ENCODE data around the gene LINS1.

Gene LINS1, protein sequence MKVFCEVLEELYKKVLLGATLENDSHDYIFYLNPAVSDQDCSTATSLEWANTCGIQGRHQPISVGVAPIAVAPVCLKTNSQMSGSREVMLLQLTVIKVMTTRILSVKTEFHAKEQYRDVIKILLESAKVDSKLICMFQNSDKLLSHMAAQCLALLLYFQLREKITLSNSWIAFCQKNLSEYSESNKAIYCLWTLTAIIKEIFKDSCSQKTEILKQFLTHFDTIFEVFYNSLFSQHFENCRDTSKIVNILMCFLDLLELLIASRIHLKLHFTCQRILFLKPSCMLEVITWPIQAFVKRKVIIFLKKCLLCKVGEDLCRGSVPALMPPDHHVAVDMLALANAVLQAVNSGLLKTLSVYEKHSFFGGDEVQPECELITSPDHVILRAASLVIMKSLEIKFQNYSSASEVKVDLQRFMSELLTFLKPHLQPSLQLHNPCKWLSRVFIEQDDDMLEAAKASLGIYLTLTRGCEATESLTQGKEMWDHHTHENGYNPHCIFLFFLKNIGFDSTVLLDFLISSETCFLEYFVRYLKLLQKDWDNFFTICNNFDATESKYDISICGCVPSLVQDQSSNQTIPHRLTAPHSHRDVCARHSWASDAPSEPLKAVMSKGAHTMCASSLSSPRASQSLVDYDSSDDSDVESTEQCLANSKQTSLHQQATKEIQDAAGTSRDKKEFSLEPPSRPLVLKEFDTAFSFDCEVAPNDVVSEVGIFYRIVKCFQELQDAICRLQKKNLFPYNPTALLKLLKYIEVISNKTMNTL

DNA sequence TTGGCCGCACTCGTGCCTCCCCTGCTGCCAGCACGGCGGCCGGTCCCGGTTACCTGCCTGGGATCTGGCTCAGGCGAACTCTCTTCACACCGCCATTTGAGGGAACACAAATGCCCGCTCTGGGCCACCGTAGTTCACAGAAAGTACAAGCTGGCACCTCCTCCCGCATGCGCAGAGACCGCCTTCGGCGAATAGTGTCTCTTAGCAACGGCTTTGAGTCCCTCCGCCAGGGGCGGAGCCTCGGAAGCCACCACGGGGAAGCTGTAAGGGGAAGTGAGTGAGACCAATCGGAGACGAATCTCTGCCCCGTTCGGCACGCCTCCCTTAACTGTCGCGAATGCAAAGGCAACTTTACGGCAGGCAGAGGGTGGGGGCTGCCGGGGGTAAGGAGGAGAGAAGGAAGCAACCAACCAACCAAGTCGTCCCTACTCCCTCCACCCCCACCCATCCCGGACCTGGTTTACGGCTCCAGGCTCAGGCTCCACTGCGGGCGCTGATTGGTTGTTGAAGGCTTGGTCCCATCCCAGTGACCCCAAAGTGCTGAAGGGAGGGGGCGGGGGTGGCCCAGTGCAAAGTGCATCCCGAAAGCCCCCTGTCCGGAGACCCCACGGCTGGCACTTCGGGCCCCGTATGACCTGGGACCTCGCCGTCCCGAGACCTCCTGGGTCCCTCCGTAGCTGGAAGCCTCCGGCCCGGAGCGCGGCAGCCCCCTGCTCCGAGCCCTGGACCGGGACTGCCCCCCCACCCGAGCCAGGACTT is at the start of gene LINS1, which contains the start of gene ASB7:
Gene LINS1, minus strand, starts transcription at position 121 of the 759 bp plus-strand sequence. CDS start 21,342 bp downstream, outside the sequence.
Gene ASB7, plus strand, starts transcription at position 526 of the 759 bp plus-strand sequence. CDS start 9,628 bp downstream, outside the sequence.
- no peaks in the 10 kb centered on the region for H3K9me3 ChIP-seq (ENCODE audit: severe bottlenecking)
- H3K27me3 ChIP-seq (ENCODE audit: insufficient read depth, low read depth, severe bottlenecking), result no peaks in the 10 kb centered on the region
- peak within 1 kb of the TSS; percentile 96 for H3K4me3 ChIP-seq (ENCODE audit: low read depth, low read length)
- peaks cover 16% of the 10 kb centered on the region for H3K36me3 ChIP-seq
- peak; percentile 100 for DNase-seq
- TF ChIP-seq, protein P1, sequence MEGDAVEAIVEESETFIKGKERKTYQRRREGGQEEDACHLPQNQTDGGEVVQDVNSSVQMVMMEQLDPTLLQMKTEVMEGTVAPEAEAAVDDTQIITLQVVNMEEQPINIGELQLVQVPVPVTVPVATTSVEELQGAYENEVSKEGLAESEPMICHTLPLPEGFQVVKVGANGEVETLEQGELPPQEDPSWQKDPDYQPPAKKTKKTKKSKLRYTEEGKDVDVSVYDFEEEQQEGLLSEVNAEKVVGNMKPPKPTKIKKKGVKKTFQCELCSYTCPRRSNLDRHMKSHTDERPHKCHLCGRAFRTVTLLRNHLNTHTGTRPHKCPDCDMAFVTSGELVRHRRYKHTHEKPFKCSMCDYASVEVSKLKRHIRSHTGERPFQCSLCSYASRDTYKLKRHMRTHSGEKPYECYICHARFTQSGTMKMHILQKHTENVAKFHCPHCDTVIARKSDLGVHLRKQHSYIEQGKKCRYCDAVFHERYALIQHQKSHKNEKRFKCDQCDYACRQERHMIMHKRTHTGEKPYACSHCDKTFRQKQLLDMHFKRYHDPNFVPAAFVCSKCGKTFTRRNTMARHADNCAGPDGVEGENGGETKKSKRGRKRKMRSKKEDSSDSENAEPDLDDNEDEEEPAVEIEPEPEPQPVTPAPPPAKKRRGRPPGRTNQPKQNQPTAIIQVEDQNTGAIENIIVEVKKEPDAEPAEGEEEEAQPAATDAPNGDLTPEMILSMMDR (IDR thresholded peaks at IDR 0.05; ENCODE audit: low read depth, low read length), result no peak
- peak within 1 kb of the TSS; percentile 73 for H3K27ac ChIP-seq

DNA sequence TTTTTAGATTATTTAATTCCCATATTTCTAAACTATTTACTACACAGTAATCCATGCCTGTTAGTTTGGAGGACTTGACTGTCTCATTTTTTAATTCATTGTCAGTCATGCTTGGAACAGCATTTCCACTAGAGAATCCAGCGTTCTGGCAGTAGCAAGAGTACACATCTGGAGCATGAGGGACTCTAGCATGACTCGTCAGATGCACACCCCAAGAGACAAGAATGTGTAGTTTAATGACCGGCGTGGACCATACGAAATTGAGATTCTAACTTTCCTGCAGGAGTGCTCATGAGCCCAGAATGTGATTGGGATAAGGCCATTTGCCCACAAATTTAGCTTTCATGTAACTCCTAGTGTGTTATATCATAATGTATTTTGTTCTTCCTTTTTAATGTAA is 49.3 kb upstream of the LINS1 start:
- H3K27ac ChIP-seq, result no peak overlapping the region
- H3K9me3 ChIP-seq (ENCODE audit: severe bottlenecking), result no peaks in the 10 kb centered on the region
- TF ChIP-seq, protein P1 (IDR thresholded peaks at IDR 0.05; ENCODE audit: low read depth, low read length), result no peak
- no peaks in the 10 kb centered on the region for H3K36me3 ChIP-seq
- DNase-seq, result no peak
- H3K4me3 ChIP-seq (ENCODE audit: low read depth, low read length), result no peak overlapping the region
- no peaks in the 10 kb centered on the region for H3K27me3 ChIP-seq (ENCODE audit: insufficient read depth, low read depth, severe bottlenecking)

DNA sequence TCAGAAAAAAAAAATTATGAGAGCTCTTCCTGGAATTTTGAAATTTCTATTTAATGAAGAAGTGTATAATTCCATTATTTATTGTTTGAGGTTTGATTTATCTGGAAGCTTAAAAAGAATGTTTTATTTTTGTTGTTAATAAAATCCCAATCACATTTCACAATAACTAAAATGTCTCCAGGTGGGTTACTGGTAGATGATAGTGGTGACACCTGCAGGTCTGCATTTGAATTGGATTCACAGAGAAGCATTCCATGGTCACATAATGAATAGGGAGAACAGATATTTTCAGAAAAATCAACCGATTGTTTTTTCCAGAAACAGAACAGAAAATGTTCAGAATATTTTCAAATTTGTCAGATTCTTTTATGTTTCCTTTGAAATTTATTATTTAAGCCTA is 48.7 kb upstream of the LINS1 start:
- H3K27ac ChIP-seq, result no peak overlapping the region
- no peaks in the 10 kb centered on the region for H3K36me3 ChIP-seq
- TF ChIP-seq, protein P1 (IDR thresholded peaks at IDR 0.05; ENCODE audit: low read depth, low read length), result no peak
- DNase-seq, result no peak
- no peaks in the 10 kb centered on the region for H3K9me3 ChIP-seq (ENCODE audit: severe bottlenecking)
- H3K27me3 ChIP-seq (ENCODE audit: insufficient read depth, low read depth, severe bottlenecking), result no peaks in the 10 kb centered on the region
- H3K4me3 ChIP-seq (ENCODE audit: low read depth, low read length), result no peak overlapping the region

DNA sequence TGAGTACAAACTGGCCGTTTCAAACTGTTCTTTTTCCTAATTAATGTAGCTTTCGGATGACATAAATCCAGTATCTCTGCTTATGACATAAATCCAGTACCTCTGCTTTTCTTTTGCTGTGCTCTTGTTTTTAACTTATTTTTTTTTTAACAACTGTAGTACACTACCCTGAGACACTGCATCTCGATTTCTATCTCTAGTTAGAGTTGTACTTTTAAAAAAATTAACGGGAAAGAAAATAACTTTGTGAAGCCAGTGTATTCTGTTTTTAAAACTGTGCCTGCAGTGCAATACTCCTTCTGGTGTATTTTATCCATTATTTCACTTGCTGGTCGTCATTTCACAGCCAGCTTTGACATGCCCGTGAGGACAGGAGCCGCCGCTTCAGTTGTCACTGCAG is 47.0 kb upstream of the LINS1 start:
- Histone ChIP-seq H3K4me3 (ENCODE audit: low read depth, low read length) (no peak overlapping the region), H3K27me3 (ENCODE audit: insufficient read depth, low read depth, severe bottlenecking) (no peaks in the 10 kb centered on the region)
- TF ChIP-seq, protein P1 (IDR thresholded peaks at IDR 0.05; ENCODE audit: low read depth, low read length), result no peak

DNA sequence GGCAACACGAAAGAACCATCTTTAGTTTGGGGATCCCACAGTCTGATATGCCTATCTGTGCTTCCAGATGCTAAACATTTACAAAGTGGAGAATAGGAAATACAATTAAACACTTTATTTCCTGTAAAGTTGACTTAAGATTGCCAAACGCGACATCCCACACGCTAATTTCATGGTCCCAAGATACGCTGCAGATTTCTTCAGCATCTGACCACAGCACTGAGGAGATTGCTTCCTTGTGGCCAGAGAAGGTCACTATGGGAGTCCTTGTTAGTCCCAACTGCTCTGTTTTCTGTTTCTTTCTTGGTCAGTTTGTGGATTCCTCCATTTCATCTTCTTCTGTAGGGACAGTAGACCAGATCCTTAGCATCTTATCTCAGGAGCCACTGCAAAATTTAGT is 43.7 kb upstream of the LINS1 start:
- no peaks in the 10 kb centered on the region for H3K36me3 ChIP-seq
- no peaks in the 10 kb centered on the region for H3K9me3 ChIP-seq (ENCODE audit: severe bottlenecking)
- TF ChIP-seq, protein P1 (IDR thresholded peaks at IDR 0.05; ENCODE audit: low read depth, low read length), result no peak
- H3K4me3 ChIP-seq (ENCODE audit: low read depth, low read length), result no peak overlapping the region
- no peak overlapping the region for H3K27ac ChIP-seq
- H3K27me3 ChIP-seq (ENCODE audit: insufficient read depth, low read depth, severe bottlenecking), result no peaks in the 10 kb centered on the region
- DNase-seq, result no peak

More for the DNA sequence above, 47.0 kb upstream of the LINS1 start:
- DNase-seq, result no peak
- no peaks in the 10 kb centered on the region for H3K36me3 ChIP-seq
- no peak overlapping the region for H3K27ac ChIP-seq
- H3K9me3 ChIP-seq (ENCODE audit: severe bottlenecking), result no peaks in the 10 kb centered on the region
